ENCODE measurements around the gene GPR62.

The GPR62 gene

DNA sequence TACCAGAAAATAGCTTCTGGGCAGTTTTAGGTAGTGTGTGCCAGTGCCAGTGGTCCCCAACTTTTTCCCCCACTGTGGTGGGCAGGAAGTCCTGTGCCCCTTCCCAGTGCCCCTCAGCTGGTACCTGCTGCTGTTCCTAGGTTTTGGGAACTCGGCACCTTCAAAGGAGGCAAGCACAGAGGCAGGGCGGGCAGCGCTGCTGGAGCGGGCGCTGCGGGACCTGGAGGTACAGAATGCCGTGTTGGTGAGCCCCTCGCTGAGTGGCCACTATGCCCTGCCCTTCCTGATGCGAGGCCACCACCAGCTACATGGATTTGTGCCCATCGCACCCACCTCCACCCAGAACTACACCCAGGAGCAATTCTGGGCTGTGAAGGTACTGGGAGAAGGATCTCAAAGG is 25.1 kb downstream of the GPR62 start:
- TF ChIP-seq, protein P1, sequence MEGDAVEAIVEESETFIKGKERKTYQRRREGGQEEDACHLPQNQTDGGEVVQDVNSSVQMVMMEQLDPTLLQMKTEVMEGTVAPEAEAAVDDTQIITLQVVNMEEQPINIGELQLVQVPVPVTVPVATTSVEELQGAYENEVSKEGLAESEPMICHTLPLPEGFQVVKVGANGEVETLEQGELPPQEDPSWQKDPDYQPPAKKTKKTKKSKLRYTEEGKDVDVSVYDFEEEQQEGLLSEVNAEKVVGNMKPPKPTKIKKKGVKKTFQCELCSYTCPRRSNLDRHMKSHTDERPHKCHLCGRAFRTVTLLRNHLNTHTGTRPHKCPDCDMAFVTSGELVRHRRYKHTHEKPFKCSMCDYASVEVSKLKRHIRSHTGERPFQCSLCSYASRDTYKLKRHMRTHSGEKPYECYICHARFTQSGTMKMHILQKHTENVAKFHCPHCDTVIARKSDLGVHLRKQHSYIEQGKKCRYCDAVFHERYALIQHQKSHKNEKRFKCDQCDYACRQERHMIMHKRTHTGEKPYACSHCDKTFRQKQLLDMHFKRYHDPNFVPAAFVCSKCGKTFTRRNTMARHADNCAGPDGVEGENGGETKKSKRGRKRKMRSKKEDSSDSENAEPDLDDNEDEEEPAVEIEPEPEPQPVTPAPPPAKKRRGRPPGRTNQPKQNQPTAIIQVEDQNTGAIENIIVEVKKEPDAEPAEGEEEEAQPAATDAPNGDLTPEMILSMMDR (conservative IDR thresholded peaks at IDR 0.05) = no peak
- peak overlapping the region; percentile 97 for H3K27ac ChIP-seq

DNA sequence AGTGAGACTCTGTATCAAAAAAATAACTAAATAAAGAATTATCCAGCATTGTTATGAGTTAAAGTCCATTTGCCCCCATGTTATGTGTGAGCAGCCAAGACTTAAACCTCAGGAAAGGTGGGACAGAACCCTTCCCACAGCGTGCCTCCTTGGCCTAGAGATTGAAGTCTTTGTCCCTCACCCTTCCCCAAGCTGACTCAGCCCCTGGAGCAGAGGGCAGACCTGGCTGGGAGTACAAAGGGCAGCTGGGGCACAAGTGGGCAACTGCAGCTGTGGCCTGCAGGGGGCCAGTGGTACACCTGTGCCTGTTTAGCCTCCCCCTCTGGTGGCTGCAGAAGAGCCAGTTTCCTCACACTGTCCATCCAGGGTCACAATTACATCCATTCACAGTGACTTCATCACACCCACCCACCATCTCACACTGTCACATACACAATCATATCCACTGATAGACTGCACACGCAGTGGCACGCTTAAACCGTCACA is 27.2 kb downstream of the GPR62 start:
- peak overlapping the region; percentile 97 for H3K27ac ChIP-seq

DNA sequence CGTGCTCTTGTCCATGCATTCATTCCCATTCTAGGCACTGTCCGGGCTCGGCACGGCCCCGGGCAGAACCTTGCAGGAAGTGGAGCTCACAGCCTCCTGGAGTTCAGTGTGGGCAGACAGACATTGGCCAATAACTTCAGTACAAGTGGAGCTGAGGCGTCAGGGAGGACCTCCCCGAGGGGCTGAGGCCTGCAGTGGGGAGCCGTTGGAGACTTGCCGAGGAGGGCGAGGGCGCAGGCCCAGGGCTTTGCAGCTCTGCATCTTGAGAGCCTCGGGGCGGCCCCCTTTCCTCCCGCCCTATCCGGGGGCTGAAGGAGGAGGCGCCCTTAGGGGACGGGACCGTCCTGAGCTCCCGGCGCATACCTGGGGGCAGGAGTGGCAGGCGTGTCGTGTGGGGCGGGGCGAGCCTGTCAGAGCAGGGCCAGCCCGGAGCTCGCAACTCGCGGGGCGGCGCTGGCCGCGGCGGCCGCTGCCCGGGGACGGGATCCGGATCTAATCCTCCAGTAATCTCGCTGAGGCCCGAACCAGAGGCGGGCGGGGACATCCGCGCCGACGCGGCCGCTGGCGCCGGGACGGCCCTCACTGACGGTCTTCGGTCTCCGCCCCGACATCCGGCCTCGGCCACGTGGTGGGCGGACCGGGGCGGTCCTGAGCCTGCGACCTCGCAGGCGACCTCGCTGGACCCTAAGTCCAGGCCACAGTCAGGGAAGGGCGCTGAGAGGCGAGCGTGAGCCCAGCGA is 27.8 kb downstream of the GPR62 start, which contains the start of gene ACY1:
Gene ACY1, plus strand, starts transcription at position 698 of the 740 bp plus-strand sequence. CDS start 530 bp downstream, outside the sequence.
- TF ChIP-seq, protein P1 (conservative IDR thresholded peaks at IDR 0.05) = no peak

More for the DNA sequence above, 27.2 kb downstream of the GPR62 start:
- TF ChIP-seq, protein P1 (conservative IDR thresholded peaks at IDR 0.05) = peak; percentile 80

DNA sequence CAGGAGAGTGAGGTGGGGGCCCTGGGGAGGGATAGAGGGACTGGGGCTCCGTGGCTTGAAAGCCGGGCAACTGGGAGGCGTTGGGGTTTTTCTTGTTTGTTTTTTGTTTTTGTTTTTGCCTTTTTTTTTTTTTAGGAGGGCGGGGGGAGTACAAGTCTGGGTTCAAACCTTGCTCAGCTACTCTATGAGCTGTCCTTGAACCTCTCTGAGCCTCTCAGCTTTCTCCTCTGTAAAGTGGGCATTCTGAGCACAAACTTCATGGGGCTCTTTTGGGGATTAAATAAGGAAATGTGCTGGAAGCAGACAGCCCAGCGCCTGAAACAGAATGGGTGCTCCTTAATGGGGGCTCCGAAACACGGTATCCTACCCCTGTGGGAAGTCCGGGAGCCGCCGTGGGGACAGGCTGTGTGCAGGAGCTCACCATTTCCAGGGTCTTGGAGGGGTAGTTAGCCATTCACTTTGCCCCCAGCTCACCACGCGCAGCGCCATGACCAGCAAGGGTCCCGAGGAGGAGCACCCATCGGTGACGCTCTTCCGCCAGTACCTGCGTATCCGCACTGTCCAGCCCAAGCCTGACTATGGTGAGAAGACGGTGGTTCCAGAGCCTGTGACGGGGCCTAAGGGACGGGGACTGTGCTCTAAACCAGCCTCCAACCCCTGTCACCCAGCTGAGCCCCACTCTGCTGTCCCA is 28.5 kb downstream of the GPR62 start:
- H3K27ac ChIP-seq = peak overlapping the region; percentile 97

More for the DNA sequence above, 27.8 kb downstream of the GPR62 start, which contains the start of gene ACY1:
- peak within 1 kb of the TSS; percentile 97 for H3K27ac ChIP-seq

DNA sequence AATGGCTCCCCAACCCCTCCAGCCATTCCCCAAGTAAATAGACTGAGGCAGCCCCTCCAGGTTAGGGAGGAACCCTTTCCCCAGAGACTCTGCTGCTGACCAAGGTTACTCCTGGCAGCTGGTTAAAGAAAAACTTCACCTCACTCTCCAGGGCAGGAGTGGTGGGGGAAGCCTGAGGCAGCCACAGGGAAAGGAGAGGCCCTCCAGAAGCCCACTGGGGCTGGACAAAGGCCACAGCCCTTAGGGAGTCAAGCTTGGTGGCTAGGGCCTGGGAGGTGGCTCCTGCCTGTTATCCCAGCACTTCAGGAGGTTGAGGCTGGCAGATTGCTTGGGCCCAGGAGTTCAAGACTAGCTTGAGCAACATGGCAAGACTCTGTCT is 29.1 kb downstream of the GPR62 start:
- TF ChIP-seq, protein P1 (conservative IDR thresholded peaks at IDR 0.05) = no peak
- peak overlapping the region; percentile 97 for H3K27ac ChIP-seq

More for the DNA sequence above, 28.5 kb downstream of the GPR62 start:
- TF ChIP-seq, protein P1 (conservative IDR thresholded peaks at IDR 0.05) = no peak

DNA sequence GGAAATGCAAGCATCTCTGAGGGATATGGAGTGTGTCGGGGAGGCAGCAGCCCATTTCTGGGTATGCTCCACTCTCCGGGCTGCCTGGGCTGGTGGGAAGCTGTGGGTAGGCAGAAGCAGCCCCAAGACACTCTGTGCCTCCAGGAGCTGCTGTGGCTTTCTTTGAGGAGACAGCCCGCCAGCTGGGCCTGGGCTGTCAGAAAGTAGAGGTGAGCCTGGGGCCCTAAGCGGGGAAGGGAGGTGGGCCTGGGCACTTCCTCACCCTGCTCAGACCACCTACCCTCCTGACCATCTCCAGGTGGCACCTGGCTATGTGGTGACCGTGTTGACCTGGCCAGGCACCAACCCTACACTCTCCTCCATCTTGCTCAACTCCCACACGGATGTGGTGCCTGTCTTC is 29.9 kb downstream of the GPR62 start:
- TF ChIP-seq, protein P1 (conservative IDR thresholded peaks at IDR 0.05) = no peak
- H3K27ac ChIP-seq = peak overlapping the region; percentile 97; the same call in 1 of the 2 replicates

Measured in VCaP (cell line).